Measurements from ENCODE around the gene XRCC3. TPM values are rescaled to one million over a fixed set of nuclear protein-coding genes. Genes with fewer than 3 reads are reported as not detected.

Gene XRCC3
- polyA plus RNA-seq, 3 donors, result 0.66 to 8.1 (median 2.0) TPM

GRCh38 chr14:103725739-103726395 lies 10.6 kb upstream of the XRCC3 start:
- intact Hi-C loops (cut with micrococcal nuclease), result no loop called here
- H3K36me3 ChIP-seq (replicated peaks in 1 of 2; ENCODE audit: control insufficient read depth in 1 of 2, insufficient read depth in 2 of 2, low read length in 2 of 2), result peaks cover 36 to 48% of the 10 kb centered on the region in 2 donors
- 99% methylated on average over 16 of the region's 16 CpGs for whole genome bisulfite sequencing (ENCODE audit: insufficient coverage)
- no peak overlapping the region for H3K9ac ChIP-seq (ENCODE audit: insufficient read depth, low read length, poor library complexity, severe bottlenecking)
- no peaks in the 10 kb centered on the region for H3K4me1 Mint-ChIP-seq
- peaks cover 23% of the 10 kb centered on the region for H4K20me1 ChIP-seq (ENCODE audit: insufficient read depth, low read length)
- peaks cover 0 to 2% (median under 1%) of the 10 kb centered on the region in 3 donors for H3K27me3 Mint-ChIP-seq (ENCODE audit: low read depth in 3 of 3)
- no peak overlapping the region for H3K4me2 ChIP-seq (replicated peaks; ENCODE audit: extremely low read depth, low read length, poor library complexity, severe bottlenecking)
- no peak for DNase-seq
- no peaks in the 10 kb centered on the region for H3K27me3 ChIP-seq (ENCODE audit: control insufficient read depth in 2 of 2, insufficient read depth in 2 of 2, low read length in 2 of 2)
- H3K4me1 ChIP-seq (ENCODE audit: control insufficient read depth in 1 of 2, insufficient read depth in 2 of 2, low read length in 2 of 2), result no peaks in the 10 kb centered on the region
- H2AFZ ChIP-seq (ENCODE audit: insufficient read depth, low read depth, low read length, poor library complexity, severe bottlenecking), result no peak overlapping the region
- H3K79me2 ChIP-seq (ENCODE audit: insufficient read depth, low read length), result no peaks in the 10 kb centered on the region
- no peak overlapping the region for H3K4me3 Mint-ChIP-seq
- peak overlapping the region in 1 of 7 donors; percentile 40 for H3K27ac Mint-ChIP-seq
- TF ChIP-seq CTCF (IDR thresholded peaks at IDR 0.05), result no peak
- no peak overlapping the region for H3K4me3 ChIP-seq (replicated peaks in 1 of 3; ENCODE audit: low read depth in 2 of 3, low read length in 3 of 3)
- peaks cover 19 to 40% of the 10 kb centered on the region in 2 donors for H3K36me3 Mint-ChIP-seq
- no peaks in the 10 kb centered on the region for H3K9me3 Mint-ChIP-seq
- H3K9me3 ChIP-seq (replicated peaks in 1 of 2; ENCODE audit: control insufficient read depth in 1 of 2, insufficient read depth in 1 of 2, low read length in 2 of 2), result no peaks in the 10 kb centered on the region
- no peak overlapping the region for H3K27ac ChIP-seq (ENCODE audit: low read depth in 1 of 2, low read length in 2 of 2)

- Histone ChIP-seq H4K20me1 (ENCODE audit: insufficient read depth, low read length) (peaks cover 28% of the 10 kb centered on the region), H3K4me2 (replicated peaks; ENCODE audit: extremely low read depth, low read length, poor library complexity, severe bottlenecking) (no peak overlapping the region), H3K9ac (ENCODE audit: insufficient read depth, low read length, poor library complexity, severe bottlenecking) (no peak overlapping the region), H3K79me2 (ENCODE audit: insufficient read depth, low read length) (peaks cover under 1% of the 10 kb centered on the region), H3K27ac (ENCODE audit: low read depth in 1 of 2, low read length in 2 of 2) (no peak overlapping the region), H2AFZ (ENCODE audit: insufficient read depth, low read depth, low read length, poor library complexity, severe bottlenecking) (no peak overlapping the region), H3K36me3 (replicated peaks in 1 of 2; ENCODE audit: control insufficient read depth in 1 of 2, insufficient read depth in 2 of 2, low read length in 2 of 2) (peaks cover 30 to 41% of the 10 kb centered on the region in 2 donors), H3K4me1 (ENCODE audit: control insufficient read depth in 1 of 2, insufficient read depth in 2 of 2, low read length in 2 of 2) (no peaks in the 10 kb centered on the region), H3K27me3 (ENCODE audit: control insufficient read depth in 2 of 2, insufficient read depth in 2 of 2, low read length in 2 of 2) (no peaks in the 10 kb centered on the region), H3K4me3 (replicated peaks in 1 of 3; ENCODE audit: low read depth in 2 of 3, low read length in 3 of 3) (no peak overlapping the region), H3K9me3 (replicated peaks in 1 of 2; ENCODE audit: control insufficient read depth in 1 of 2, insufficient read depth in 1 of 2, low read length in 2 of 2) (no peaks in the 10 kb centered on the region)
- H3K27me3 Mint-ChIP-seq (ENCODE audit: low read depth in 3 of 3), result peaks cover 0 to 2% (median 0%) of the 10 kb centered on the region in 3 donors
- H3K4me1 Mint-ChIP-seq, result no peaks in the 10 kb centered on the region
- WGBS (ENCODE audit: insufficient coverage), result 98% methylated on average over 28 of the region's 29 CpGs
- no peak for TF ChIP-seq CTCF (IDR thresholded peaks at IDR 0.05)
- peaks cover 18 to 34% of the 10 kb centered on the region in 2 donors for H3K36me3 Mint-ChIP-seq
- no peak overlapping the region for H3K4me3 Mint-ChIP-seq
- intact Hi-C loops (cut with micrococcal nuclease), result no loop called here
- peak overlapping the region in 1 of 7 donors; percentile 62 for H3K27ac Mint-ChIP-seq
- no peak for DNase-seq
- no peaks in the 10 kb centered on the region for H3K9me3 Mint-ChIP-seq
These were observed 9.9 kb upstream of the XRCC3 start for GRCh38 chr14:103725001-103725682.
